GM23338 (cell line): ENCODE measurements around the gene KIF17. TPM values are rescaled to one million over a fixed set of nuclear protein-coding genes. Genes with fewer than 3 reads are reported as not detected.

Source experiments
- ATAC-seq: fragments of 200-7000 bp; cut with Tn5 transposase; 3 replicates; pipeline ENCODE4 v1.9.1; 2020
- DNase-seq: peaks from one replicate; pipeline ENCODE4 v3.0.0-alpha.2; 2015; ENCODE audit warnings: low spot score
- H2AFZ ChIP-seq: fragments of 200-600 bp; sonication (generic); 2 replicates; pipeline ENCODE4 v1.8.0; 2016; ENCODE audit warnings: antibody characterized with exemption, mild to moderate bottlenecking, moderate library complexity
- H3F3A ChIP-seq: fragments of 200-600 bp; sonication (generic); replicated peaks from 2 replicates; pipeline ENCODE4 v1.8.0; 2017; ENCODE audit warnings: antibody characterized with exemption, mixed run types, low read depth
- H3K27ac ChIP-seq: fragments of 200-600 bp; sonication (generic); 2 replicates; pipeline ENCODE4 v1.6.1; 2016; ENCODE audit warnings: low read depth
- H3K27me3 ChIP-seq: fragments of 200-600 bp; sonication (generic); 2 replicates; pipeline ENCODE4 v1.8.0; 2016; ENCODE audit warnings: mild to moderate bottlenecking, mixed run types, moderate library complexity; ENCODE audit not compliant: insufficient read depth
- H3K36me3 ChIP-seq: fragments of 200-600 bp; sonication (generic); 2 replicates; pipeline ENCODE4 v1.8.0; 2016; ENCODE audit warnings: mild to moderate bottlenecking; ENCODE audit not compliant: insufficient read depth
- H3K4me1 ChIP-seq: fragments of 200-600 bp; sonication (generic); 2 replicates; pipeline ENCODE4 v1.8.0; 2016; ENCODE audit warnings: mild to moderate bottlenecking, moderate library complexity; ENCODE audit not compliant: insufficient read depth
- H3K4me2 ChIP-seq: fragments of 200-600 bp; sonication (generic); 2 replicates; pipeline ENCODE4 v1.7.1; 2017; ENCODE audit warnings: mixed run types
- H3K4me3 ChIP-seq: fragments of 200-600 bp; sonication (generic); 2 replicates; pipeline ENCODE4 v1.6.1; 2016; ENCODE audit warnings: mixed run types
- H3K79me2 ChIP-seq: fragments of 200-600 bp; sonication (generic); replicated peaks from 2 replicates; pipeline ENCODE4 v1.8.0; 2017; ENCODE audit warnings: mild to moderate bottlenecking; ENCODE audit not compliant: insufficient read depth
- H3K9me2 ChIP-seq: fragments of 200-600 bp; sonication (generic); 2 replicates; pipeline ENCODE4 v1.8.0; 2017; ENCODE audit not compliant: insufficient read depth
- H4K20me1 ChIP-seq: fragments of 200-600 bp; sonication (generic); replicated peaks from 2 replicates; pipeline ENCODE4 v1.8.0; 2017; ENCODE audit warnings: mild to moderate bottlenecking; ENCODE audit not compliant: insufficient read depth
- H3K27ac Mint-ChIP-seq: 2 replicates; pipeline ENCODE4 v1.8.0; 2020; ENCODE audit warnings: inconsistent platforms, mild to moderate bottlenecking, moderate library complexity, mixed read lengths
- H3K27me3 Mint-ChIP-seq: 3 replicates; pipeline ENCODE4 v1.8.0; 2022; ENCODE audit warnings: low read depth, mild to moderate bottlenecking, moderate library complexity, mixed read lengths, inconsistent platforms; ENCODE audit not compliant: insufficient read depth, poor library complexity
- H3K36me3 Mint-ChIP-seq: 3 replicates; pipeline ENCODE4 v1.8.0; 2021; ENCODE audit warnings: low read depth, mild to moderate bottlenecking, inconsistent platforms, moderate library complexity, mixed read lengths
- H3K4me1 Mint-ChIP-seq: 3 replicates; pipeline ENCODE4 v1.8.0; 2020; ENCODE audit warnings: mild to moderate bottlenecking, inconsistent platforms, mixed read lengths
- H3K4me3 Mint-ChIP-seq: 3 replicates; pipeline ENCODE4 v1.8.0; 2021; ENCODE audit warnings: moderate library complexity, mild to moderate bottlenecking, inconsistent platforms, mixed read lengths
- H3K9me3 Mint-ChIP-seq: 3 replicates; pipeline ENCODE4 v1.8.0; 2020; ENCODE audit warnings: moderate library complexity, mild to moderate bottlenecking, inconsistent platforms, mixed read lengths
- CREB1 ChIP-seq: fragments of 250-450 bp; sonication (Bioruptor Pico); IDR thresholded peaks from 2 replicates; pipeline ENCODE4 v1.5.0; 2020; ENCODE audit warnings: low read depth, mild to moderate bottlenecking, moderate library complexity
- EZH2 ChIP-seq: fragments of 200-600 bp; sonication (generic); IDR thresholded peaks from one replicate; pipeline ENCODE4 v1.8.0; 2017; ENCODE audit warnings: antibody characterized with exemption, mild to moderate bottlenecking, low read depth; ENCODE audit not compliant: unreplicated experiment
- EZH2phosphoT487 ChIP-seq: fragments of 200-600 bp; sonication (generic); IDR thresholded peaks from one replicate; pipeline ENCODE4 v1.8.1; 2018; ENCODE audit warnings: antibody characterized with exemption; ENCODE audit not compliant: unreplicated experiment
- JUNB ChIP-seq: IDR thresholded peaks from one replicate; pipeline ENCODE4 v1.6.1; 2016; ENCODE audit warnings: antibody characterized with exemption; ENCODE audit not compliant: unreplicated experiment
- NANOG ChIP-seq: IDR thresholded peaks from 2 replicates; pipeline ENCODE4 v1.6.1; 2016; ENCODE audit warnings: antibody characterized with exemption, borderline replicate concordance
- POLR2AphosphoS5 ChIP-seq: IDR thresholded peaks from 2 replicates; pipeline ENCODE4 v1.6.1; 2016; ENCODE audit warnings: antibody characterized with exemption, low read depth
- STAT1 ChIP-seq: IDR thresholded peaks from one replicate; pipeline ENCODE4 v1.6.1; 2016; ENCODE audit warnings: antibody characterized with exemption; ENCODE audit not compliant: unreplicated experiment
- ZNF114 ChIP-seq: fragments of 250-450 bp; sonication (Bioruptor Pico); IDR thresholded peaks from 2 replicates; pipeline ENCODE4 v1.5.0; 2020; ENCODE audit warnings: mild to moderate bottlenecking, moderate library complexity
- ZNF331 ChIP-seq: fragments of 250-450 bp; sonication (Bioruptor Pico); IDR thresholded peaks from 2 replicates; pipeline ENCODE4 v1.5.0; 2020; ENCODE audit warnings: low read depth, mild to moderate bottlenecking, moderate library complexity
- polyA plus RNA-seq: library from polyadenylated mRNA; unstranded; fragments of >200 nt; fragmentation: Nextera tagmentation; extraction: Ambion mirVana; gene quantifications from 2 replicates; pipeline ENCODE4 v1.2.1, GENCODE V29; 2016
- total RNA-seq: library from RNA; depleted of rRNA; stranded (reverse); fragments of >200 nt; shearing (Covaris generic); gene quantifications from 2 replicates; pipeline ENCODE4 v1.2.3, GENCODE V29; 2014
- TF ChIP-seq, protein P1 (sequence below): fragments of 250-450 bp; sonication (Bioruptor Pico); IDR thresholded peaks from 2 replicates; pipeline ENCODE4 v1.5.0; 2020; ENCODE audit warnings: mild to moderate bottlenecking, moderate library complexity
- TF ChIP-seq, protein P2 (sequence below): IDR thresholded peaks from 2 replicates; pipeline ENCODE4 v1.6.1; 2016; ENCODE audit warnings: antibody characterized with exemption
- TF ChIP-seq, protein P3 (sequence below), 2 experiments: fragments of 200-600 bp in 1 of 2; sonication (generic) in 1 of 2; conservative IDR thresholded peaks; 2 replicates each; pipeline versions ENCODE4 v1.5.1 to v1.6.1; 2016 to 2017; ENCODE audit warnings: antibody characterized with exemption in 2 of 2, low read depth in 2 of 2, mild to moderate bottlenecking in 2 of 2, moderate library complexity in 1 of 2
- TF ChIP-seq, protein P4 (sequence below): IDR thresholded peaks from one replicate; pipeline ENCODE4 v1.6.1; 2018; ENCODE audit warnings: antibody characterized with exemption; ENCODE audit not compliant: unreplicated experiment

The KIF17 gene
- total and polyA plus RNA-seq, 2 experiments from 2014 or later = 5.9 to 18.6 TPM

DNA sequence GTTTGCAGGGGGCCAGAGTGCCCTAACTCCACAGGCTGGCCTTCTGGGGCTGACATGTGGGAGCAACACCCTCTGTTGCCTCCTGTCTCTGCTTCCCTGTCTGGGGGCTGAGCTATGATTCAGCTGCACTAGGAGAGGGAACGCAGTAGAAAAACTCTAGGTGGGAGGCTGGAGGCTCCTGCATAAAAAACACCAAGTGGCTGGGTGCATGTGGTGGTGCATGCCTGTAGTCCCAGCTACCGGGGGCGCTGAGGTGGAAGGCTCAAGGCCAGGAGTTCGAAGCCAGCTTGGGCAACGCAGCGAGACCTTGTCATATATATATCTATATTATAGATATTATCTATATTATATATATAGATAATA is 5.6 kb downstream of the KIF17 start:
- Mint-ChIP-seq H3K27ac (no peak overlapping the region), H3K9me3 (0 out of 3 replicates have a peak, but pooled peaks cover 4% of the 10 kb centered on the region), H3K27me3 (peaks cover 15% of the 10 kb centered on the region), H3K36me3 (peaks cover 23% of the 10 kb centered on the region), H3K4me3 (no peak overlapping the region), H3K4me1 (peaks cover 8% of the 10 kb centered on the region)
- H3K4me3 ChIP-seq = no peak overlapping the region
- H3K4me1 ChIP-seq = peaks cover 10% of the 10 kb centered on the region
- TF ChIP-seq POLR2AphosphoS5 (no peak), CREB1 (CRISPR knock-in tag) (no peak), NANOG (no peak), EZH2phosphoT487 (no peak), EZH2 (no peak), JUNB (no peak), STAT1 (no peak), ZNF331 (no peak), ZNF114 (no peak)
- TF ChIP-seq, protein P1, sequence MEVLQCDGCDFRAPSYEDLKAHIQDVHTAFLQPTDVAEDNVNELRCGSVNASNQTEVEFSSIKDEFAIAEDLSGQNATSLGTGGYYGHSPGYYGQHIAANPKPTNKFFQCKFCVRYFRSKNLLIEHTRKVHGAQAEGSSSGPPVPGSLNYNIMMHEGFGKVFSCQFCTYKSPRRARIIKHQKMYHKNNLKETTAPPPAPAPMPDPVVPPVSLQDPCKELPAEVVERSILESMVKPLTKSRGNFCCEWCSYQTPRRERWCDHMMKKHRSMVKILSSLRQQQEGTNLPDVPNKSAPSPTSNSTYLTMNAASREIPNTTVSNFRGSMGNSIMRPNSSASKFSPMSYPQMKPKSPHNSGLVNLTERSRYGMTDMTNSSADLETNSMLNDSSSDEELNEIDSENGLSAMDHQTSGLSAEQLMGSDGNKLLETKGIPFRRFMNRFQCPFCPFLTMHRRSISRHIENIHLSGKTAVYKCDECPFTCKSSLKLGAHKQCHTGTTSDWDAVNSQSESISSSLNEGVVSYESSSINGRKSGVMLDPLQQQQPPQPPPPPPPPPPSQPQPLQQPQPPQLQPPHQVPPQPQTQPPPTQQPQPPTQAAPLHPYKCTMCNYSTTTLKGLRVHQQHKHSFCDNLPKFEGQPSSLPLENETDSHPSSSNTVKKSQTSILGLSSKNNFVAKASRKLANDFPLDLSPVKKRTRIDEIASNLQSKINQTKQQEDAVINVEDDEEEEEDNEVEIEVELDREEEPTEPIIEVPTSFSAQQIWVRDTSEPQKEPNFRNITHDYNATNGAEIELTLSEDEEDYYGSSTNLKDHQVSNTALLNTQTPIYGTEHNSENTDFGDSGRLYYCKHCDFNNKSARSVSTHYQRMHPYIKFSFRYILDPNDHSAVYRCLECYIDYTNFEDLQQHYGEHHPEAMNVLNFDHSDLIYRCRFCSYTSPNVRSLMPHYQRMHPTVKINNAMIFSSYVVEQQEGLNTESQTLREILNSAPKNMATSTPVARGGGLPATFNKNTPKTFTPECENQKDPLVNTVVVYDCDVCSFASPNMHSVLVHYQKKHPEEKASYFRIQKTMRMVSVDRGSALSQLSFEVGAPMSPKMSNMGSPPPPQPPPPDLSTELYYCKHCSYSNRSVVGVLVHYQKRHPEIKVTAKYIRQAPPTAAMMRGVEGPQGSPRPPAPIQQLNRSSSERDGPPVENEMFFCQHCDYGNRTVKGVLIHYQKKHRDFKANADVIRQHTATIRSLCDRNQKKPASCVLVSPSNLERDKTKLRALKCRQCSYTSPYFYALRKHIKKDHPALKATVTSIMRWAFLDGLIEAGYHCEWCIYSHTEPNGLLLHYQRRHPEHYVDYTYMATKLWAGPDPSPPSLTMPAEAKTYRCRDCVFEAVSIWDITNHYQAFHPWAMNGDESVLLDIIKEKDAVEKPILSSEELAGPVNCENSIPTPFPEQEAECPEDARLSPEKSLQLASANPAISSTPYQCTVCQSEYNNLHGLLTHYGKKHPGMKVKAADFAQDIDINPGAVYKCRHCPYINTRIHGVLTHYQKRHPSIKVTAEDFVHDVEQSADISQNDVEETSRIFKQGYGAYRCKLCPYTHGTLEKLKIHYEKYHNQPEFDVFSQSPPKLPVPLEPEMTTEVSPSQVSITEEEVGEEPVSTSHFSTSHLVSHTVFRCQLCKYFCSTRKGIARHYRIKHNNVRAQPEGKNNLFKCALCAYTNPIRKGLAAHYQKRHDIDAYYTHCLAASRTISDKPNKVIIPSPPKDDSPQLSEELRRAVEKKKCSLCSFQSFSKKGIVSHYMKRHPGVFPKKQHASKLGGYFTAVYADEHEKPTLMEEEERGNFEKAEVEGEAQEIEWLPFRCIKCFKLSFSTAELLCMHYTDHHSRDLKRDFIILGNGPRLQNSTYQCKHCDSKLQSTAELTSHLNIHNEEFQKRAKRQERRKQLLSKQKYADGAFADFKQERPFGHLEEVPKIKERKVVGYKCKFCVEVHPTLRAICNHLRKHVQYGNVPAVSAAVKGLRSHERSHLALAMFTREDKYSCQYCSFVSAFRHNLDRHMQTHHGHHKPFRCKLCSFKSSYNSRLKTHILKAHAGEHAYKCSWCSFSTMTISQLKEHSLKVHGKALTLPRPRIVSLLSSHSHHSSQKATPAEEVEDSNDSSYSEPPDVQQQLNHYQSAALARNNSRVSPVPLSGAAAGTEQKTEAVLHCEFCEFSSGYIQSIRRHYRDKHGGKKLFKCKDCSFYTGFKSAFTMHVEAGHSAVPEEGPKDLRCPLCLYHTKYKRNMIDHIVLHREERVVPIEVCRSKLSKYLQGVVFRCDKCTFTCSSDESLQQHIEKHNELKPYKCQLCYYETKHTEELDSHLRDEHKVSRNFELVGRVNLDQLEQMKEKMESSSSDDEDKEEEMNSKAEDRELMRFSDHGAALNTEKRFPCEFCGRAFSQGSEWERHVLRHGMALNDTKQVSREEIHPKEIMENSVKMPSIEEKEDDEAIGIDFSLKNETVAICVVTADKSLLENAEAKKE = no peak
- TF ChIP-seq, protein P2, sequence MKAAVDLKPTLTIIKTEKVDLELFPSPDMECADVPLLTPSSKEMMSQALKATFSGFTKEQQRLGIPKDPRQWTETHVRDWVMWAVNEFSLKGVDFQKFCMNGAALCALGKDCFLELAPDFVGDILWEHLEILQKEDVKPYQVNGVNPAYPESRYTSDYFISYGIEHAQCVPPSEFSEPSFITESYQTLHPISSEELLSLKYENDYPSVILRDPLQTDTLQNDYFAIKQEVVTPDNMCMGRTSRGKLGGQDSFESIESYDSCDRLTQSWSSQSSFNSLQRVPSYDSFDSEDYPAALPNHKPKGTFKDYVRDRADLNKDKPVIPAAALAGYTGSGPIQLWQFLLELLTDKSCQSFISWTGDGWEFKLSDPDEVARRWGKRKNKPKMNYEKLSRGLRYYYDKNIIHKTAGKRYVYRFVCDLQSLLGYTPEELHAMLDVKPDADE = no peak
- TF ChIP-seq, protein P3, sequence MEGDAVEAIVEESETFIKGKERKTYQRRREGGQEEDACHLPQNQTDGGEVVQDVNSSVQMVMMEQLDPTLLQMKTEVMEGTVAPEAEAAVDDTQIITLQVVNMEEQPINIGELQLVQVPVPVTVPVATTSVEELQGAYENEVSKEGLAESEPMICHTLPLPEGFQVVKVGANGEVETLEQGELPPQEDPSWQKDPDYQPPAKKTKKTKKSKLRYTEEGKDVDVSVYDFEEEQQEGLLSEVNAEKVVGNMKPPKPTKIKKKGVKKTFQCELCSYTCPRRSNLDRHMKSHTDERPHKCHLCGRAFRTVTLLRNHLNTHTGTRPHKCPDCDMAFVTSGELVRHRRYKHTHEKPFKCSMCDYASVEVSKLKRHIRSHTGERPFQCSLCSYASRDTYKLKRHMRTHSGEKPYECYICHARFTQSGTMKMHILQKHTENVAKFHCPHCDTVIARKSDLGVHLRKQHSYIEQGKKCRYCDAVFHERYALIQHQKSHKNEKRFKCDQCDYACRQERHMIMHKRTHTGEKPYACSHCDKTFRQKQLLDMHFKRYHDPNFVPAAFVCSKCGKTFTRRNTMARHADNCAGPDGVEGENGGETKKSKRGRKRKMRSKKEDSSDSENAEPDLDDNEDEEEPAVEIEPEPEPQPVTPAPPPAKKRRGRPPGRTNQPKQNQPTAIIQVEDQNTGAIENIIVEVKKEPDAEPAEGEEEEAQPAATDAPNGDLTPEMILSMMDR (conservative IDR thresholded peaks at IDR 0.05; ENCODE audit: low read depth in 2 of 2) = no peak
- TF ChIP-seq, protein P4, sequence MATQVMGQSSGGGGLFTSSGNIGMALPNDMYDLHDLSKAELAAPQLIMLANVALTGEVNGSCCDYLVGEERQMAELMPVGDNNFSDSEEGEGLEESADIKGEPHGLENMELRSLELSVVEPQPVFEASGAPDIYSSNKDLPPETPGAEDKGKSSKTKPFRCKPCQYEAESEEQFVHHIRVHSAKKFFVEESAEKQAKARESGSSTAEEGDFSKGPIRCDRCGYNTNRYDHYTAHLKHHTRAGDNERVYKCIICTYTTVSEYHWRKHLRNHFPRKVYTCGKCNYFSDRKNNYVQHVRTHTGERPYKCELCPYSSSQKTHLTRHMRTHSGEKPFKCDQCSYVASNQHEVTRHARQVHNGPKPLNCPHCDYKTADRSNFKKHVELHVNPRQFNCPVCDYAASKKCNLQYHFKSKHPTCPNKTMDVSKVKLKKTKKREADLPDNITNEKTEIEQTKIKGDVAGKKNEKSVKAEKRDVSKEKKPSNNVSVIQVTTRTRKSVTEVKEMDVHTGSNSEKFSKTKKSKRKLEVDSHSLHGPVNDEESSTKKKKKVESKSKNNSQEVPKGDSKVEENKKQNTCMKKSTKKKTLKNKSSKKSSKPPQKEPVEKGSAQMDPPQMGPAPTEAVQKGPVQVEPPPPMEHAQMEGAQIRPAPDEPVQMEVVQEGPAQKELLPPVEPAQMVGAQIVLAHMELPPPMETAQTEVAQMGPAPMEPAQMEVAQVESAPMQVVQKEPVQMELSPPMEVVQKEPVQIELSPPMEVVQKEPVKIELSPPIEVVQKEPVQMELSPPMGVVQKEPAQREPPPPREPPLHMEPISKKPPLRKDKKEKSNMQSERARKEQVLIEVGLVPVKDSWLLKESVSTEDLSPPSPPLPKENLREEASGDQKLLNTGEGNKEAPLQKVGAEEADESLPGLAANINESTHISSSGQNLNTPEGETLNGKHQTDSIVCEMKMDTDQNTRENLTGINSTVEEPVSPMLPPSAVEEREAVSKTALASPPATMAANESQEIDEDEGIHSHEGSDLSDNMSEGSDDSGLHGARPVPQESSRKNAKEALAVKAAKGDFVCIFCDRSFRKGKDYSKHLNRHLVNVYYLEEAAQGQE = no peak
- 0 out of 2 replicates have a peak, but pooled peaks cover 4% of the 10 kb centered on the region for H3F3A ChIP-seq
- 0 out of 2 replicates have a peak, but pooled peaks cover 3% of the 10 kb centered on the region for H3K79me2 ChIP-seq
- no peak overlapping the region for H3K4me2 ChIP-seq
- no peaks in the 10 kb centered on the region for H3K9me2 ChIP-seq
- DNase-seq = no peak
- ATAC-seq = no peak
- H3K27me3 ChIP-seq = peaks cover 6% of the 10 kb centered on the region; the same call in 1 of the 2 replicates
- H3K27ac ChIP-seq = no peak overlapping the region
- no peak overlapping the region for H2AFZ ChIP-seq
- H3K36me3 ChIP-seq = no peaks in the 10 kb centered on the region; the same call in 1 of the 2 replicates
- peaks cover 4% of the 10 kb centered on the region; the same call in 1 of the 2 replicates for H4K20me1 ChIP-seq
